Astrocyte of the cerebellum (primary cell): ENCODE measurements around the gene COL7A1.

Experiments used
- DNase-seq: peaks from one replicate; pipeline ENCODE4 v3.0.0-alpha.2; 2011; ENCODE audit warnings: low read depth
- H3K4me3 ChIP-seq: 2 replicates; pipeline ENCODE4 v1.5.1; 2011; ENCODE audit warnings: mild to moderate bottlenecking, low read depth, low read length, moderate library complexity
- CTCF ChIP-seq: IDR thresholded peaks from 2 replicates; pipeline ENCODE4 v1.5.1; 2012; ENCODE audit warnings: low read length, low read depth, moderate library complexity, mild to moderate bottlenecking; ENCODE audit errors: missing control alignments
- in situ Hi-C: cut with HindIII; loops from 2 replicates; pipeline ENCODE4 v1.10.0; 2017; ENCODE audit warnings: low sequenced_read_pairs

The COL7A1 gene

DNA sequence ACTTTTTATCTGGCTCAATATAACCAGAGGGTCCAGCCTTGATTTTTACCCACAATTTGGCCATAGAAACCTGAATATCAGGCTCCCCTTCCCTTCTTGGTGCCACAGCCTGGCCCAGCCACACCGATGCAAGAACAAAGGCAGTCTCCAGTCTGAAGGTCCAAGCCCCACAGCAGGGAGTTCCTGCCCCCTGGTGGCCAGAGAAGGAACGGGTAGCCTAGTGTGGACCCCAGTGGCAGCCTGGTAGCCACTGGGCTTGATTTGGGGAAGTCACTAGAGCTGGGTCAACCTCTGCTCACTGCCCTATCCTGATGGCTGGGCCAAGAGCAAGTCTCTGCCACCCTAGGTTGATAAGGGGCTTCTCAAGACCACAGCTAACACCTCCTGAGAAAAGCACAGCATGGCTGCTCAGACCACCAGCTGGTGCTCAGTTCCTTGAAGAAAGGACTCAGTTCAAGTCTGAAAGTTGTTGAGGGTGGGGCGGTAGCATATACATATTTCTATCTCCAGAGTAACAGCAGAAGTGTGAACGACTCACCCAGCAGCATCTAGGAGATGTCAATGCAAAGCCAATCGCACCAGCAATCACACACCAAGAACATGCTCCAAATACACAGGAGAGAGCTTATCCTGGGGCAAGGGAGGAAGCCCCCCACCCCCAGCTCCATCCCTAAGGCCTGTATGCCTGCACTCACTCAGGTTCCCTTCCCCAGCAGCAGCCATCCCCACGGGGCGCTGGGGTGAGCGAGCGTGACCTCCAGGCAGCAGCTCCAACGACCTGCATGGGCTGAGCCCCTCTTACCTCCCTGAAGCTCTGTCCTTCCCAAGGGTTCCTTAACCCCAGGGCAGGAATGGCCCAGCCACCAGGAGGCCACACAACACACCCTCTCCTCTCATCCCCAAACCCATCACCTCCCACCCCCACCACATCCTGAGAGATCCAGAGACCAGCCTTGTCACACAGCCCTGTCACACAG is 46.1 kb downstream of the COL7A1 start:
- no peak overlapping the region for H3K4me3 ChIP-seq
- in situ Hi-C loops, result no loop called here
- TF ChIP-seq CTCF, result peak; percentile 94
- DNase-seq, result peak; percentile 51

DNA sequence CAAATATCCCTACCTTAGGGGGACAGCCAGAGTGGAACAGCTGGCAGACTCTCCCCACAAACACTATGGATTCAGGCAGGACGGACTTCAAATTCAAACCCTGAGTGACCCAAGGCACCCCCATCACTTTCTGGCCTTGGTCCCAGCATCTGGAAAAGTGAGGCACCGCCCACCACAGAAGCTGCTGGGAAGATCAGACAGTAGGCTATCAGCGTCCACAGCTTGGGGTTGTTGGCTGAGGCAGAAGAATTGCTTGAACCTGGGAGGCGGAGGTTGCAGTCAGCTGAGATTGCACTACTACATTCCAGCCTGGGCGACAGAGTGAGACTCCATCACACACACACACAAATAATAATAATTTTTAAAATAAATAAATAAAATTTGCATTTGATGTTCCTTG is 47.0 kb downstream of the COL7A1 start:
- no peak overlapping the region for H3K4me3 ChIP-seq
- no peak for DNase-seq
- in situ Hi-C loops, result no loop called here
- no peak for TF ChIP-seq CTCF

GRCh38 chr3:48546203-48546829 is 48.8 kb downstream of the COL7A1 start:
- H3K4me3 ChIP-seq, result no peak overlapping the region
- no peak for TF ChIP-seq CTCF
- no peak for DNase-seq
- in situ Hi-C loops, result no loop called here

DNA sequence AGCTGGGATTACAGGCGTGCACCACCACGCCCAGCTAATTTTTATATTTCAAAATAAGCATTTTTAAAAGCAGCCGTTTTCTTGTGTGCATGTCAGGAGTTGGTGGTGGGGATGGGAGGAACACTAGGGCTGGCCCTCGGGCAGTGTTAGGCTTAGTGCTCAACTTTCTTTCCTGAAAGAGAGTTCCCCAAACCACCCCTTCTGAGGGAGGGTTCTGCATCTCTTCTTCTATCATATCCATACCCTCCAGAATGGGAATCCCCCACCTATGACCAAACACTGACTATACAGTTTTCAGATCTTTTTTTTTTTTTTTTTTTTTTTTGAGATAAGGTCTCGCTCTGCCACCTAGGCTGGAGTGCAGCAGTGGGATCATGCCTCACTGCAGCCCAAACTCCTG is 51.0 kb downstream of the COL7A1 start:
- no peak for DNase-seq
- no peak overlapping the region for H3K4me3 ChIP-seq
- in situ Hi-C loops, result no loop called here
- TF ChIP-seq CTCF, result no peak

- in situ Hi-C loops, result no loop called here
- no peak for TF ChIP-seq CTCF
- H3K4me3 ChIP-seq, result no peak overlapping the region
- DNase-seq, result no peak
These were observed 51.8 kb downstream of the COL7A1 start for GRCh38 chr3:48543271-48543866.

GRCh38 chr3:48538451-48538850 is 56.7 kb downstream of the COL7A1 start:
- in situ Hi-C loops, result no loop called here
- no peak for TF ChIP-seq CTCF

More at GRCh38 chr3:48538451-48538850, 56.7 kb downstream of the COL7A1 start:
- no peak overlapping the region for H3K4me3 ChIP-seq
- no peak for DNase-seq
